ENCODE data around the gene FRMD4A. TPM values are rescaled to one million over a fixed set of nuclear protein-coding genes. Genes with fewer than 3 reads are reported as not detected.

The FRMD4A gene
- polyA plus RNA-seq, 5 donors, result 48.9 to 60.9 (median 53.0) TPM

DNA sequence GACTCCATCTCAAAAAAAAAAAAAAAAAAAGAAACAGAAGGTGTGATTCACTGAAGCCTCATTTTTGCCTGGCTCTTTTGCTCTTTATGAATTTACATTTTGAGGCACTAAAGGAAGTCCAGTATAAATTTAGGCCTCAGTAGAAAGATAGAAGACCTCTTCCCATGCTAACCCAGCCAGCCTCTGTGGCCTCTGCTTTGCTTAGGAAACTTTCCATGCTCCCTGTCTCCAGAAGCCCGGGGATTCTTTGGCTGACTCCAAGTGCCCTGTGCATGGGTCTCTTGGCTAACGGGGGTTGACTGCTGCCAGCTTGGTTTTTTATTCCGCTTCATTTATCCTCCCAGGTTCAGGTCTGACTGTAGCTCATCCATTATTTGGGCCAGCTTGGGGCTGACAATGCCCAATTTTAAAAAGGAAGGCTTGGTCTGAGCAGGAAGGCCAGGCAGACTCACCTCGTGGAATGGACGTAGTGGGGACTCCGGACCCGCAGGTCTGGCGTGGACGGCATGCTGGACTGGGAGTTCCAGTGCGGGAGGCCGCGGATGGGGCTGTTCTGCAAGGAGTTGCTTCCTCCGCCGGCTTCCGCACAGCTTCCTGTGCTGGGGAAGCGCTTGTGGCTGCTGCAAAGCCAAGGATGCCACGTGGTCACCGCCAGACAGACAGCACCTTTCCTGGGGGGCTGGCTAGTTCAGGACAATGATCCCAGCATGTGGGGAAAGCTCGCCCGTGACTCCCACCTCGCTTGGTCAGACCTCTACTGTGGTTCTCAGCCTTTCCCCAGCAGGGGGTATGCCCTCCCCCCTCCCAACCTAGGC, 671.6 kb downstream of the FRMD4A start:
- no peak for DNase-seq

DNA sequence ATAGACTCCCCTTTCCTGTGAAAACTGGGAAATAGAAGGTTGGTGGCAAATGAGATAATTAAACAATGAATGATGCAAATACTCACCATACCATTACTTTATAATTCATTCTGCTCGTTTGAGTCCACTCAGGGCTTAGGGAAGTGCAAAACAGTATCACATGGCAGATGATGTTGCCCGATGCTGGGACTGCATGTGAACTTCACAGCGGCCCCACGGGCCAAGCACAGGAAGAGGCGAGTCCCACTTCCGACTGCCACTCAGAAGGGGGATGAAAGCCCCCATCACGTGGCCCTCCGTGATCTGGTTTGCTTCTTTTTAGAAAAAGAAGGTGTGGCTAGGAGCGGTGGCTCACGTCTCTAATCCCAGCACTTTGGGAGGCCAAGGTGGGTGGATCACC, 672.5 kb downstream of the FRMD4A start:
- no peak for DNase-seq

DNA sequence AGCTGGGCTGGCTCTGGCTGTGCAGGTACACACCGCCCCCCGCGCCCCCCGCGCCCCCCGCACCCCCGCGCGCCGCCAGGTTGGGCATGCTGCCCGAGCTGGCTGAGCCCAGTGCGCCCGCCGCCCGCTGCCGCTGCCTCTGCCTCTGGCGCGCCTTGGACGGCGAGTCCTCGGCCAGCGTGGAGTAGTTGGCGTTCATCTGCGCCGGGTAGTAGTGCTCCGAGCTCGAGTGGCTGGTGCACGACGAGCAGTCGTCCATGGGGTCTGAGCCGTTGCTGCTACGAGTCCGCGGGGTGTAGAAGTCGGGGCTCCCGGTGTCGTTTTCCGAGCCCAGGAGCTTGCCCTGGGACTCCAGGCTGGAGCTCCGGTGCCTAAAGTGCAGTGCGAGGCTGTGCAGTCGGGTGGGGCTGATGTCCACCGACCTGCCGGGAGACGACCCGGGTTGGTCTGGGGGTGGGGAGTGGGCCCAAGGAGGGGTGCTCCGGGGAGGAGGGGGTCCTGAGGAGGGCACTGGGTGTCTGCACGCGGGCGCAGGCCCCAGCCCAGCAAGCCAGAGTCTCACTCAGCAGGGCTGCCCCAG, 673.5 kb downstream of the FRMD4A start:
- no peak for DNase-seq

DNA sequence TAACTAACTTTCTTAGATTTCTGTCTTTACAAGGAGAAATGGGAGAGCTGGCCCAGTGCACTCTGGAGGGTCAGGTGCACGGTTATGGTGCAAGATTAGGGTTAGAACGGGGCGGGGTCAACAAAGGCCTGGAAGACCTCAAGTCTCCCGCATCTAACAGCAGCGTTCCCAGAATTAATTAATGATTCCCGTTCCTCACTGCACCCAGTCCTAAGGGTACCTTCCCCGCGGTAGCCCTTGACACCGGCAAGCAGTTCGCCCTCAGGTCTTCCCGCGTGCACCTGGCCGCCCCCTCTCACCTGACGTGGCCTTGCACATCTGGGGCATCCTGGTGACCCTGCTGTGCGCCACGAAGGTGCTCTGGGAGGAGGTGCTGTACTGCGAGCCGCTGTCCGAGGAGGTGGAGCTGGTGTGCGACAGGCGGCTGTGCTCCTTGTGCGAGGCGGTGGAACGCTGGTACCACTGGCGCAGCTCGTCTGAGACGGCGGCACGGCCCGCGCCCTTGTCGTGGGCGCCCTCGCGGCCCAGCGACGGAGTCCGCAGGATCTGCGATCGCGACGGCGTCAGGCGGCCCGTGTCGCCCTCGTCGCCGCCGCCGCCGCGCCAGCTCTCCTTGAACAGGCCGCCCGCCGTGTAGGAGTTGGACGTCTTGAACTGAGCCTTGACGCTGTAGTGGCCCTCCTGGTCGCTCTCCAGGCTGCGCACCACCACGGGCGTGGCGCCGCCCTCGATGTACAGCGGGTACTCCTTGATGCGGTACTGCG, 674.2 kb downstream of the FRMD4A start:
- DNase-seq, result no peak

DNA sequence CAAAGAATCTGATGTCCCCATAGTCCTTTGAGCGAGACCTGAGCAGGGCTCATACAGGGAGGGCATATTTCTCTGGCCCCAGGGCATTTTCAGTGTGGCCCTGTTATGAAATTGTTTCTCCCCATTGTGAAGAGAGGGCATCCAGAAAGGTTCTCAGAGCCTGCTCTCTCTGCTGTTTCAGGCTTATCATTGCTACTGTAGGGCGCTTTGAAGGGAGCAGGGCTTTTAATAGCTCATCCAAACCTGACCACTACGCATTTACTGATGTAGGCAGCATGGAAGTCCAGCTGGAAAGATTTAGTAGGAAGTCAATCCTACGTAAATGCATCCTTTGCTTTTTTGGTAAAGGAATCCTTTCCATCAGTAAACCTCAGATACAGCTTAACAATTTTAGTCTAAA, 675.9 kb downstream of the FRMD4A start:
- no peak for DNase-seq

DNA sequence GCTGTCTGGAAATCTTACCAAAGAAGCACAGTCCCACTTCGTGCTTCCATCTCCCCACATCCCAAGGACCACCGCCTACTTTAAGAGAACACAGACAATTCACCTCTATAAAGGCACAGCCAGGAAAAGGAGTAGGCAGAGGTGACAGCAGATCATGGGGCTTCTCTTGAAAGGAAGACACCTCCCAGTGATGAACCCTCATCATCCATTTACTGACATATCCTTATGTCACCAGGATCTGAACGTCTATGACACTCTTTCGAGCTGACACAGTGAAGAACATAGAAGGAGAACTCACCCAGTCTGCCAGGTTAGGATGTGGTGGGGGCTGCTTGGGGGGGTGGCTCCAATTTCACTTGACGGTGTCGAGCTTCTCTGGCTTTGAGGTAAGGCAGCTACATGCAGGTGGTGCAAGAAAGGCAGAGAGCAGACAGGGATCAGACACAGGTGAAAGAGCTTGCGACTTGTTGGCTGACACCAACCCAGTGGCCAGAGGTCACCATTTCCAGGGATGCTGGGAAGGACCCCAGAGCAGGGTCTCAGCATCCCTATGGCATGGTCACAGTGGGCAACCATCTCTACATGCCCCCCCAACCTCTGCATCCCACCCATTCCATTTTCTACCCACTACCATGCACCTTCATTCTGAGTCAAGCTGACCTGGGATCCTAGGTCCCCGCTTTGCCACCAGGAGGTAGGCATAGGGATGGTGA, 676.5 kb downstream of the FRMD4A start:
- no peak for DNase-seq

DNA sequence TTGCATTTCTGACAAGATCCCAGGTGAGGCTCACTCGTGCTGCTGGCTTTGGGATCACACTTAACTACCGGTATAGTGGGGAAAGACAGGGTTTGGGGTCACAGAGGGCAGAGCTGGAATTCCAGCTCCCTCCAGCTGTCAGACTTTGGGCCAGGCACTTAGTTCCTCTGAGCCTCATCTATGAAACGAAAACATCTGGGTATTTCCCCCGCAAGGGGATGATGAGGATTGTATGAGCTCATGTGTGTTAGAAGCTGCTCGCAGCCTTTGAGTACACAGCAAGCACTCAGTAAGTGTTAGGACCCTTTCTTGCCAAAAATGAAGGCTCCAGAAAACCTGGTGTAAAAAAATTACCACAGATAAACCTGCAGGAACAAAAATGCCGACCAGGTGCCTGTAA, 677.9 kb downstream of the FRMD4A start:
- DNase-seq, result no peak

DNA sequence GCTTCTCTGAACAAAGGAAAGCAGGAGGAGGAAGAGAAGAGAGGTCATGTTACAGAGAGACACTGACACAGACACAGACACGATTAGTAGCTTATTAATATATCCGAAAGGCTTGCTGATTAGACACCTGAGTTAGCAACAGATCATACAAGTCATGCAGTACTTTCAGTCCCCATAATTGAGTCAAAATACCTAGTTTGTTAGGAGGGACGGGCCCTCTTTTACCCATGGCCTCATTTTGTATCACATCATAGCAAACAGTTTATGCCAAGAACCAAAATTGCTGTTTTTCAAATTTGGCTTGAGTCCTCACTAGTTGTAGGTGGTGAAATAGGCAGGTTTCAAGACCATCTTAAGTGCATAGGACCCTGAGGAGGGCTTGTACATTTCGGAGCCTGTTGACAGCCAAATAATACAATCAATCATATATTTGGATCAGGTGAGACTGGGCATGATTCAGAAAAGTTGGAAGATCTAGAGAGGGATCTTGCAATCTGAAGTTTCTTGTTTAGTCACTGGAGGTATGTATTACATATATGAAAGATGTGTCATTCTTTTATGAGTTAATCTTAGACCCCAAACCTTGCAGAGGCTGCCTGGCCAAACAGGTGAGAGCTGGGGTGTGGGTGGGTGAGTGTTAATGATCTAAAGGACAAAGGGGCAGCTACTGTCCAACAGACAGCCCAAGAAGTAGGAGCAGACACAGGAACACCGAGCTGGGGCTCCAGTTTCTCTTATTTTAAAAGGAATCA, 678.6 kb downstream of the FRMD4A start:
- DNase-seq, result no peak

DNA sequence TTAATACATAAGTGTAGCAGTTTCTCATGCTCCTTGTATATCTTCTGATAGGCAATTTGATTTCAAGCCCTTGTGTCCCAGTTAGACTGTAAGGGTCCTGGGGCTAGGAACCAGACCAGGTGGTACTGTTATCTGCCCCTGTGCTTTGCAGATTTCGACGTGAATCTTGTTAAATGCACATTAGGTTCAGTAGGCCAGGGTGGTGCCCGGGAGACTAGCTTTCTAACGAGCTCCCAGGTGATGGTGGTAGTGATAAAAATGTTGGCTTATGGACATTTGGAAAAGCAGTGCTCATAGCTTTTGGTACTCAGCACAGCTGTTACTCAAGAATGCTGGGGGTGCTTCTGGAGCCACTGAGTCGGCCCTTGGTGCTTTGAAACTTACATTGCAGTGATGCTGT, 679.8 kb downstream of the FRMD4A start:
- no peak for DNase-seq

DNA sequence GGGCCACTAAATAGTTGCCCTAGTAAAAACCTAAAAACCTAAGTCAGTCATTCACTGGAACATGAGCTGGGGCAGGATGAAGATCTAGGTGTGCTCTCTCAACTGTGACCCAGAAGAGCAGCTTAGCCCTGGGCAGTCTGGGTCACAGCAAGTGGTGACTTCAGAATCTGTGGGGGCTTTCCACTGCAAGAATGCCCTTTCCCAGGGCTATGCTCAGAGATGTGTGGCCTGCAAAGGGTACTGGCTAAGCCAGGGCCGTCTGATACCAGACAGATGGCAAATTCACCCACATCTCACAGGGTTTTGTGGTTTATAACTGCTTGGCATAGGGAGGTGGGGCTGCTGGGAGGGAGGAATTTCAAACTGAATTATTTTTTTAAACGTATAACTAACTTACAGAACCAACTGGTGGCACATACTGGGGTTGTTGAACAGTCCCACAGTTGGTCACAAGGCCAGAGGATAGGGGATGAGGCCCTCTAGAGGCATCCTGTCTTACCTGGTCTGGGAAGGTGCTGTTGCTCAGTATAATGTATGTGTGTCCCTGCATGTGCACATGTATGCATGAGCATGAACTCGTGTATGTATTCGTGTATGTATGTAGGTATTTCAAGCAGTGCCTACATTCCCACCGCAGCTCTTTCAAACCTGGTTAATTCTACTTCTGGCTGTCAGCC, 680.7 kb downstream of the FRMD4A start:
- no peak for DNase-seq

DNA sequence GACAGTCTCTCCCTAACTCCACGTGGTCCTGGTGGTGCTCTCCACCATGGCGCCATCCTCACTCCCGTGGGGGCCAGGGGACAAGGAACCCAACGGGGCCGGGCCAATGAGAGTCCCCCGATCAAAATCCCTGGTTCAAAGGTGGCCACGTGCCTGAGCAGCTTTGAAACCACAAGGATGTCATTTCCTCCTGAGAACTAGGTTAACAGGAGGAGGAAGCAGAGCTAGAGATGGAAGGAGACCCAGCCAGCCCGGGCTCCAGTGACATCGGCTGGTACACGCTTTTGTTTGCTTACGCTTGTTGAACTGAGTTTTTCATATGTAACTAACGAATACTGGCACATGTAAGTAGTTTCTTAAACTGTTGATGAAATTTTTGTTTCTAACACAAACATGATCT, 682.3 kb downstream of the FRMD4A start:
- no peak for DNase-seq

DNA sequence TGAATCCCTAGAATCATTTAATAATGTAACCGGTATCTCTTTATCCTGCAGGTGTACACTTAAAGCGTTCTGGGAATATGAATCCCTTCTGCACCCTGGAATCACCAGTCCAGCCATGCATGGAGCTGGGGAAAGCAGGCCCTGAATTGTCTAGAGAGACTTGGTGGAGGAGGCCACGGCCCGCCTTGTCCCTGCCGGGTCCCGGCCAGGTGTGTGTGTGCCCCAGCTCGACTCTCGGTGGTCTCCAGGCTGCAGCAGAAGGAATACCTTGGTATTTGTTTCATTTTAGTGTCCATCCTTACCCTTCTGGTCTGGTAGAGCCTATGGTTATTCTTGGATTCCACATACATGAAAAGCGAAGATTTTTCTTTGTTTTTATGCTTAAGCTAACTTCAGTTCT, 685.9 kb downstream of the FRMD4A start:
- DNase-seq, result no peak

DNA sequence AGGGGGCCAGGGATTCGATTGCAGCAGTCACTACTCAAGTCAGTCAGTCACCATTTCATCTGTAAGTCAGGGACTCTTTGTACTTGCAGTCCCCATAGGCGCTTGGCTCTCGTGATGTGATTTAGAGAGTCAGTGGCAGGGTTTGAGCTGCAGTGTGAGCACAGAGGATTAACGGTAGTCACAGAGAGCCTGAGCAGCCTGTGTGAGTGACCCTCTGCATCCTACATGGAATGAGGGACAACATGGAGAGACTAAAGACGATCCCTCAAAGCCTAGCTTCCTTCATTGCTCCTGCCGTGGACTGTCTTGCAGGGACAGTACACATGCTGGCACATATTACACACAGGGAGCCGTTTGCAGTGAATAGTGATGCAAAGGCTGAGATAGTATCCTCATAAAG, 687.7 kb downstream of the FRMD4A start:
- no peak for DNase-seq

DNA sequence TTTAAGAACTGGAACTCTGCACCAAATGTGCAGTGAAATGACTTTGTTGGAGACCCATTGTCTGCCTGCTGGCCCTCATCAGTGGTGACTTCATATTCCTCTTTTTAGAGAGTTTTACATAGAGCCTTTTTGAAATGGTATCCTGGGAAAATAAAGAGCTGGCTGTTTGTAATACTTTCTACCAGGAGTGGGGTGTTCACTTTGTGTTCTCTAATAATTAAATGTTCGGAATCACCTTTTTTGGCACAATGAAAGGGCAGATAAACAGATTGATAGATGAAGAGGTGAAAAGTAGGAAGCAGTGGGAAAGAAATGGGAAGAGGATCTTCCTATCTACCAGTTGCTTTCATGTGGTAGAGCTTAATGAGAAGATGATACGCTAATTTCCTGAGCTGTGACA, 688.4 kb downstream of the FRMD4A start:
- no peak for DNase-seq

DNA sequence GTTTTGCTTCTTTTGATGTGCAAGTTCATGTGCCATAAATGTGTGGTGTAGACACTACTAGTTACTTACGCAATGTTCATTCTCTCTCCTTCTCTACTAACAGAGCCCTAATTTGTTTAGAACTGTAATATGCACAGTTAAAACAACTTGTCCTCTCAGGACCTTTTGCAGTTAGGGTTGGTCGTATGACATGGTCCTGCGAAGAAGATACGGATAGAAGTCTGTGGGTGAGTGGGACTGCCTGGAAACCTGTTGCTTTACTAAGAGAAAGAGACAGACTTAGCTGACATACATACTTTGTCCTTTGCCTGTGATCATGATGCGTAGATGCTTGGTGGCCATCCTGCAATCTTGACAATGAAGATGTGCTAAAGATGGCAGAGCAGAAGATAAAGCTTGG, 692.8 kb downstream of the FRMD4A start:
- DNase-seq, result no peak

DNA sequence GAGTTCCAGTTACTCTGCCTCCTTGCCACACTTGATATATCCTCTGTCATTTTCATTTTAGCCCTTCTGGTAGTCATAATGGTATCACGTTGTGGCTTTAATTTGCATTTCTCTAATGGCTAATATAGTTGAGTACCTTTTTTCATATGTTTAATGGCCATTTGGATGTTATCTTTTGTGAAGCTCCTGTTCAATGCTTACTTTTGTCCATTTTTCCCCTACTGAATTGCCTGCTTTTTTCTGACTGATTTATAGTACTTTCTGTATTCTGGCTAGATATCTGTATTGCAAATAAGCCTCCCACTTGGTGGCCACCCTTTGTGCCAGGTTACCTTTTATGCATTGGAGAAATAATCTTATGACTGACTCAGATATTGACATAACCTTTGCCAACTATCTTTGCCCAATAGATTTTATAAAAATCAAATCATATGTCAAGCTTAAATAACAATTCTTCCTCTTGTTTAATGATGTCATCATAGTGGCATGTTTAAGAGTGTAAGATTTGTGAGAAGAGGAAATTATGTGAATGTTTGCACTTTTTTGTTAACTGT, 693.3 kb downstream of the FRMD4A start:
- no peak for DNase-seq

DNA sequence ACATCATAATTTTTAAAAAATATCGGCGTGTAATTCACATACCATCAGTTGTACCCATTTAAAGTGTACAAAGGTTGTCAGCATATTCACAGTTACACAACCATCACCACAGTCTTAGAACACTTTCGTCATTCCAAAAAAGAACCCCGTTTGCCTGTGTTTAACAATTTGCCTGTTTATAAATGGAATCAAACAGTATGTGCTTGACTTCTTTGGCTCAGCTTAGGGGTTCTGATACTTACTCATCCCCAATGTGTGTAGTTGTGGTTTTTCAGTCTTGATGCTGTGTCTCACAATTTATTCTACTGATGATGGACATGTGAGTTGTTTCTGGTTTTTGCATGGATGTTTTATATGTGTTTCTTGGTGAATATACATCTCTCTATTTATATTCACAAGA, 693.9 kb downstream of the FRMD4A start:
- DNase-seq, result no peak

DNA sequence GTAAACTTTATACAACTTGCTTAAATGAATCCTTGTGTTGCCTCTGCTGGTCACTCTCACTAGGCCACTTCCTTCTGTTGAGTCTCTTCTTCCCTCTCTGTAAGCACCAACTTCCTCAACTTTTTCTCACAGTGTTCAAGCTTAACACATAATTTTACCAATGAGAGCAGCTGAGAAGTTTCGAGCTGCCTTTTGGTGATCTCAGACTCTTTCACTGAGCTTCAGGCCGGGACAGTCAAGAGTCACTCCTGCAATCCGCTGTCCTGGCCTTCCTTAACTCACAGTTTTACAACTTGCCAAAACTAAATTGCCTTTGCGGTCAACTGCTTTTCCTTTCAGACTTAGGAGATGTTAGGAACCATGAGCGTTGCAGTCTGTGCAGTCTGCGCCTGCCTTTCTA, 696.5 kb downstream of the FRMD4A start:
- no peak for DNase-seq

DNA sequence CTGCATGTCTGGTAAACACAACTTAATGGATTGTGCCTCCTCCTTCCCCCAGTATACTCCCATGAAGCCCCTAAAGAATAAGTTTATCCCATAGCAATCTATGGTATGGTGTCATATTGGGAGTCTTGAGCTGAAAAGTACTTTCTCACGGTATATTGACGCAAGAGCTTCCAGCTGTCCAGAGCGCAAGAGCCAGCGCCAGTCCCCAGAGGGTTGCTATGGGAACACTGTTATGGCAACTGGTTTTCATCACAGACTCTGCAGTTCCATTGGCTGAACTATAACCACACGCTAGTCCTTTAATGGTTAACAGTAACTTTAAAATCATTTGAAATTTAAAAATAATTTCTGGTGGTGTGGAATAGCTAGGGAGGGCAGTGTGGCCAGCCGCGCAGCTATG, 697.0 kb downstream of the FRMD4A start:
- peak; percentile 50 to 56 for DNase-seq

DNA sequence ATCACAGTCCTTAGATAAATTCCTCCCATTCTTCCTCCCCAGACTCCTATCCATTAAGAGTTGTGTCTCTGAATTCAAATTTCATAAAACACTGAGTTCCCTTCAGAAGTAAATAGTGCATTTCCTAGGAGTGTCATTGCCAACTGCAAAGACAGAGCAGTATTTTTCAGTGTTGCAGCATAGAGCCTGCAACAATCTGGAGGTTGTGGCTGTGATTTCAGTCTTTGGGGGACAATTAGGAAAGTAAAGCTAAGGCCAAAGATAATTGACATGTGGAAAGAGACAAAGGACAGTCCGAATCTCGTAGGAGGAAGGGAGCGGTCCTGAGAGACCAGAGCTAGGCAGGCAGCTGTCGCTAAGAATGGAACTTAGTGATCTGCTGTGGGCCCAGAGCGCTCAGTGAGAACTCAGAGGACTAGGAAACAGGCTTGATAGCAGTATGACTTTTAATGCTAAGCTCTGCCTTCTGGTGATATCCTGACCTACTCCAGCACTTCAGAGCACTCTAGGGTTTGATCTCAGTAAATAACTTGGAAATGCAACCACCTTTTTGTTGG, 697.8 kb downstream of the FRMD4A start:
- no peak for DNase-seq
